ENCODE data around the gene SEZ6.

The SEZ6 gene, protein sequence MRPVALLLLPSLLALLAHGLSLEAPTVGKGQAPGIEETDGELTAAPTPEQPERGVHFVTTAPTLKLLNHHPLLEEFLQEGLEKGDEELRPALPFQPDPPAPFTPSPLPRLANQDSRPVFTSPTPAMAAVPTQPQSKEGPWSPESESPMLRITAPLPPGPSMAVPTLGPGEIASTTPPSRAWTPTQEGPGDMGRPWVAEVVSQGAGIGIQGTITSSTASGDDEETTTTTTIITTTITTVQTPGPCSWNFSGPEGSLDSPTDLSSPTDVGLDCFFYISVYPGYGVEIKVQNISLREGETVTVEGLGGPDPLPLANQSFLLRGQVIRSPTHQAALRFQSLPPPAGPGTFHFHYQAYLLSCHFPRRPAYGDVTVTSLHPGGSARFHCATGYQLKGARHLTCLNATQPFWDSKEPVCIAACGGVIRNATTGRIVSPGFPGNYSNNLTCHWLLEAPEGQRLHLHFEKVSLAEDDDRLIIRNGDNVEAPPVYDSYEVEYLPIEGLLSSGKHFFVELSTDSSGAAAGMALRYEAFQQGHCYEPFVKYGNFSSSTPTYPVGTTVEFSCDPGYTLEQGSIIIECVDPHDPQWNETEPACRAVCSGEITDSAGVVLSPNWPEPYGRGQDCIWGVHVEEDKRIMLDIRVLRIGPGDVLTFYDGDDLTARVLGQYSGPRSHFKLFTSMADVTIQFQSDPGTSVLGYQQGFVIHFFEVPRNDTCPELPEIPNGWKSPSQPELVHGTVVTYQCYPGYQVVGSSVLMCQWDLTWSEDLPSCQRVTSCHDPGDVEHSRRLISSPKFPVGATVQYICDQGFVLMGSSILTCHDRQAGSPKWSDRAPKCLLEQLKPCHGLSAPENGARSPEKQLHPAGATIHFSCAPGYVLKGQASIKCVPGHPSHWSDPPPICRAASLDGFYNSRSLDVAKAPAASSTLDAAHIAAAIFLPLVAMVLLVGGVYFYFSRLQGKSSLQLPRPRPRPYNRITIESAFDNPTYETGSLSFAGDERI

DNA sequence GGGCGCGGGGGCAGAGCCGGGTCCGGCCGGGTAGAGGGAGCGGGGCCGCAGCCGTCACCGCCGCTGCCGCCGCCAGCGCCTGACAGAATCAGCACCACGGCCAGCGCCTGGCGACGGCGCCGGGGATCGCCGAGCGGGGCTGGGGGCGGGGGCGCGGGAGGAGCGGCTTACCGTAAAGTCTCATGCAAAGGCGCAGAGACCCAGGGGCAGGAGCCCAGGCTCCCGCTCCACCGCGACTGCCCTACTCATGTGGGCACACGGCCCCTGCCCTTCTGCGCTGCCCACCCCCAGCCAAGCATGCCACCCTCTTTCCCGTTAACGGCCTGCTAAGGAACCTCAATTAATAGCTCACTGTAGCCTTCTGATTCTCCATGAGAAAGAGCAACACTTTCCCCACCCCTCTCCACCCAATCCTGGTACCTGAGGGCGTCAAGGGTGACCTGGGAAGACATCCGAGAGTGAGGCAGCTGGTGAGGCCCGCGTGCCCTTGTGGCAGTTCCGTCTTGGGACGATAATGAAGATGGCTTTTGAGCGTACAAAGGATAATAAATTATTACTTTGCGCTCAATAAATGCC is at the start of gene SEZ6:
Gene SEZ6, minus strand, starts transcription at position 98 of the 576 bp plus-strand sequence. CDS start 164 bp downstream, outside the sequence.
- TF ChIP-seq RAD21 (IDR thresholded peaks at IDR 0.05; ENCODE audit: low read depth) (peak; percentile 22; the same call in 1 of the 2 replicates), YY1 (IDR thresholded peaks at IDR 0.05; ENCODE audit: low read depth) (peak; percentile 67; the same call in 1 of the 2 replicates), NFIC (IDR thresholded peaks at IDR 0.05) (0 out of 2 replicates have a peak, but pooled peaks have one; percentile 17), EP300 (IDR thresholded peaks at IDR 0.05; ENCODE audit: borderline replicate concordance) (peak; percentile 35; the same call in 1 of the 2 replicates), EGR1 (IDR thresholded peaks at IDR 0.05) (peak; percentile 35), FOXM1 (IDR thresholded peaks at IDR 0.05; ENCODE audit: borderline replicate concordance, low read depth) (no peak), TEAD4 (IDR thresholded peaks at IDR 0.05) (0 out of 2 replicates have a peak, but pooled peaks have one; percentile 6), MAX (IDR thresholded peaks at IDR 0.05) (peak; percentile 52; the same call in 1 of the 2 replicates), USF1 (IDR thresholded peaks at IDR 0.05) (no peak), CREB1 (IDR thresholded peaks at IDR 0.05; ENCODE audit: low read depth) (no peak), TAF1 (IDR thresholded peaks at IDR 0.05; ENCODE audit: low read depth) (no peak), ZBTB7A (IDR thresholded peaks at IDR 0.05; ENCODE audit: low read depth) (peak; percentile 26; the same call in 1 of the 2 replicates), TCF12 (IDR thresholded peaks at IDR 0.05; ENCODE audit: low read depth) (no peak; the same call in 1 of the 2 replicates), CEBPB (IDR thresholded peaks at IDR 0.05) (no peak)
- TF ChIP-seq, protein P1, sequence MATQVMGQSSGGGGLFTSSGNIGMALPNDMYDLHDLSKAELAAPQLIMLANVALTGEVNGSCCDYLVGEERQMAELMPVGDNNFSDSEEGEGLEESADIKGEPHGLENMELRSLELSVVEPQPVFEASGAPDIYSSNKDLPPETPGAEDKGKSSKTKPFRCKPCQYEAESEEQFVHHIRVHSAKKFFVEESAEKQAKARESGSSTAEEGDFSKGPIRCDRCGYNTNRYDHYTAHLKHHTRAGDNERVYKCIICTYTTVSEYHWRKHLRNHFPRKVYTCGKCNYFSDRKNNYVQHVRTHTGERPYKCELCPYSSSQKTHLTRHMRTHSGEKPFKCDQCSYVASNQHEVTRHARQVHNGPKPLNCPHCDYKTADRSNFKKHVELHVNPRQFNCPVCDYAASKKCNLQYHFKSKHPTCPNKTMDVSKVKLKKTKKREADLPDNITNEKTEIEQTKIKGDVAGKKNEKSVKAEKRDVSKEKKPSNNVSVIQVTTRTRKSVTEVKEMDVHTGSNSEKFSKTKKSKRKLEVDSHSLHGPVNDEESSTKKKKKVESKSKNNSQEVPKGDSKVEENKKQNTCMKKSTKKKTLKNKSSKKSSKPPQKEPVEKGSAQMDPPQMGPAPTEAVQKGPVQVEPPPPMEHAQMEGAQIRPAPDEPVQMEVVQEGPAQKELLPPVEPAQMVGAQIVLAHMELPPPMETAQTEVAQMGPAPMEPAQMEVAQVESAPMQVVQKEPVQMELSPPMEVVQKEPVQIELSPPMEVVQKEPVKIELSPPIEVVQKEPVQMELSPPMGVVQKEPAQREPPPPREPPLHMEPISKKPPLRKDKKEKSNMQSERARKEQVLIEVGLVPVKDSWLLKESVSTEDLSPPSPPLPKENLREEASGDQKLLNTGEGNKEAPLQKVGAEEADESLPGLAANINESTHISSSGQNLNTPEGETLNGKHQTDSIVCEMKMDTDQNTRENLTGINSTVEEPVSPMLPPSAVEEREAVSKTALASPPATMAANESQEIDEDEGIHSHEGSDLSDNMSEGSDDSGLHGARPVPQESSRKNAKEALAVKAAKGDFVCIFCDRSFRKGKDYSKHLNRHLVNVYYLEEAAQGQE (IDR thresholded peaks at IDR 0.05; ENCODE audit: low read depth) = peak; percentile 90

GRCh38 chr17:29054835-29055234 is 49.0 kb upstream of the SEZ6 start:
- TF ChIP-seq YY1 (IDR thresholded peaks at IDR 0.05; ENCODE audit: low read depth) (no peak), ZBTB7A (IDR thresholded peaks at IDR 0.05; ENCODE audit: low read depth) (no peak)

GRCh38 chr17:29051731-29052130 is 45.9 kb upstream of the SEZ6 start:
- TF ChIP-seq EGR1 (IDR thresholded peaks at IDR 0.05) = no peak; the same call in 1 of the 2 replicates
- no peak for TF ChIP-seq TCF12 (IDR thresholded peaks at IDR 0.05; ENCODE audit: low read depth)
- TF ChIP-seq MAX (IDR thresholded peaks at IDR 0.05) = no peak
- no peak for TF ChIP-seq NFIC (IDR thresholded peaks at IDR 0.05)
- TF ChIP-seq, protein P1 (IDR thresholded peaks at IDR 0.05; ENCODE audit: low read depth) = no peak
- TF ChIP-seq USF1 (IDR thresholded peaks at IDR 0.05) = no peak
- no peak for TF ChIP-seq CEBPB (IDR thresholded peaks at IDR 0.05)
- no peak for TF ChIP-seq FOXM1 (IDR thresholded peaks at IDR 0.05; ENCODE audit: borderline replicate concordance, low read depth)

DNA sequence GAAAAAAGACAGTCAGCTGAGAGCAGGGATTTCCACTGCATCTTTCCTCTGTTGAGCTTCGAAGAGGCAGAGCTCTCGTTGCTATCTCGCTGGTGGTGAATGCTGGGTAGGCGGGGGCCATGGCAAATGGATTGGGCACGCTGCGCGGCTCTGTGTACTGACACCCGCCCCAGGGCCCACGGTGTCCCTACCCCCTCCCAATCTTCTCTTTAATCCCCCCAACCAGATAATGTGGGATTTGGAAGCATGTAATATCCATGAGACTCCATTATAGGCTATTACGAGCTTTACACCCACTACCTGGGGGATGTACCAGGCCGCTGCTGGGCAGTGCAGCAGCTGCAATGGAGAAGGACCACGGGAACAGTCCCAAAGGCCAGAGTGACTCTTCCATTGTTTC is 45.4 kb upstream of the SEZ6 start:
- TF ChIP-seq MAX (IDR thresholded peaks at IDR 0.05) (no peak), RAD21 (IDR thresholded peaks at IDR 0.05; ENCODE audit: low read depth) (no peak), TEAD4 (IDR thresholded peaks at IDR 0.05) (no peak), EP300 (IDR thresholded peaks at IDR 0.05; ENCODE audit: borderline replicate concordance) (no peak), TAF1 (IDR thresholded peaks at IDR 0.05; ENCODE audit: low read depth) (no peak), TCF12 (IDR thresholded peaks at IDR 0.05; ENCODE audit: low read depth) (no peak), EGR1 (IDR thresholded peaks at IDR 0.05) (no peak), FOXM1 (IDR thresholded peaks at IDR 0.05; ENCODE audit: borderline replicate concordance, low read depth) (no peak), CREB1 (IDR thresholded peaks at IDR 0.05; ENCODE audit: low read depth) (no peak), USF1 (IDR thresholded peaks at IDR 0.05) (no peak), ZBTB7A (IDR thresholded peaks at IDR 0.05; ENCODE audit: low read depth) (no peak), CEBPB (IDR thresholded peaks at IDR 0.05) (no peak)
- TF ChIP-seq, protein P1 (IDR thresholded peaks at IDR 0.05; ENCODE audit: low read depth) = no peak
